GM21423 (cell line): Measurements from ENCODE around the gene CIB4.

Experiments used
- ATAC-seq: cut with Tn5 transposase; IDR thresholded peaks from one replicate; pipeline ENCODE4 v1.9.1; 2021; ENCODE audit warnings: mild to moderate bottlenecking, moderate library complexity; ENCODE audit not compliant: unreplicated experiment

Gene CIB4

DNA sequence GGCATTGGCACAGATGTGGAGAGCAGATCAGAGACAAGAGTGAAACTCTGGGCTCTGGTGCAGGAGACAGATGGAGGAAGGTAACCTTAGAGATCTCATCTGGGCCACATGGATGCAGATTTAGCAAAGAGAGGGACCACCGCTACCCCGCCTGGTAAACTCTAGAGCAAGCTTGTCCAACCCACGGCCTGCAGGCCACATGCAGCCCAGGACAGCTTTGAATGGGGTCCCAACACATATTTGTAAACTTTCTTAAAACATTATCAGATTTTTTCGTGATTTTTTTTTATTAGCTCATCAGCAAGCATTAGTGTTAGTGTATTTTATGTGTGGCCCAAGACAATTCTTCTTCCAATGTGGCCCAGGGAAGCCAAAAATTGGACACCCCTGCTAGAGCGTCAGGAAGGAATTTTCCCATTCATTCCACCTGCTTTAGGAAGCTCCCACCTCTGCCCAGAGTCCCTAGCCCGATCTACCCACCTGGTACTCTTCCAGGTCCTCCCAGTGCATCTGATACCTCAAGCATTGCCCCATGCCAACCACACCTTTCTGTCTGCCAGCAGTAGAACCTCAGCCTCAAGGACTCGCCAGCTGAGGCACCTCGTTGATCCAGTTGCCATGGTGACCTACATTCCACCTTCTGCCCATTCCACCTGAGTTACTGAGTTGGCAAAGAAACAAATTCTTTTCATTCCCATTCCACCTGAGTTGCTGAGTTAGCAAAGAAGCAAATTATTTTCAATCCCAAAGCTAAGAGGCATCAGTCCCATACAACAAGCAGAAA is at the start of gene CIB4:
TSS of gene CIB4 (minus strand) at position 586 of the 784 bp plus-strand sequence. CDS start at position 534, 52 bp downstream.
- ATAC-seq = no peak

DNA sequence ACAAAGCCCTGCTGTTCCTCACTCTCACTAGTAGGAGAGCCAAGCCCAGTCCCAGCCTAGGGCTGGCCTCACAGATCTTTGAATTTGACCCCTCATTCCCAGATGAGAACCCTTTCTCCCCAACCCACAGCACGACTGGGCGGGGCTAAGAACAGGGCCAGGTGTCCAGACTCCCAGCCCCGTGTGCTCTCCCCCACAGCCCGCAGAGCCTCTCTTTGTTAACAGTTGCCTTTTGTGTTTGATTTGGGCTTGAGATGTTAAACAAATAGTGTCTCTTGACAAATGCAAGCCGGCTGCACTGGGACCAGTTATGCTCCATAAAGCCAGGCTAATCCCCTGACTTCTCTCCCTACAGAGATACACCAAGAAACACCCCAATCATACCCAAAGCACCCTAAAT is 46.6 kb upstream of the CIB4 start:
- no peak for ATAC-seq

- no peak for ATAC-seq
Measured at GRCh38 chr2:26687328-26687727, 46.2 kb upstream of the CIB4 start.

DNA sequence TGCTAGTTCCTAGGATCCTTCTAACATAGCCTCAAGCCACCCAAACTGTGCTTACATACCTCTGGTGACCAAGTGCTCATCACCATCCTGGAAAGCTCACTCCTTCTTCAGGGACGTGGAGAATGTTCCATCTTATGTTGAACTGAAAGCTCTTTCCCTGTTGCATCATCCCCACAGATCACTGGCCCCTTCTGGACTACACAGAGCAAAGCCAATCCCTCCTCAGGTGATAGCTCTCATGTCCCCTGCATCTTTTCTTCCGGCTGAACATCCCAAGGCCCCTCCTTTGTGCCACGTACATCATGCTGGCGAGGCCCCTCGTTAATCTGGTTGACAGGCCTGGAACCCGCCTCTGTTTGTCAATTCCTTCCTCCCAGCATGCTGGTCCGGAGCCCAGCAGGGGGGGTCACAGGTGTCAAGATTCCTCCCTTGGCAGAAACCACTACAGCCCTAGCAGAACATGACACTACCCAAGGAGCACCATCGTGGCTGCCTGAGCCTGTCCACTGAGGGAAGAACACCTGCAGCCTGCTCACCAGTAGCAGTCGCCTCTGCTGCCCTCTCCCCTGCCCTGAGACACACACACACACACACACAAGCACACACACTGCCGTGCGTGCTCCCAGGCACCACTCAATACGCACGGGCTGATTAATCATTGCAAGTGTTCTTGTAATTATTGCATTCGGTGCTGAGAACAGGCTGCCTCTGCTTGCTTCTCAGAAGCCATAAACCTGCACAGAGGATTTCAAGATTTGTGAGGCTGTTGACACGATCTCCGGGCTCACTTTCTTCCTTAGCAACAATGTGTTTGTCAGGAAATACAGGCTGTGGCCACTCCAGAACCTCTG is 45.0 kb upstream of the CIB4 start:
- no peak for ATAC-seq

DNA sequence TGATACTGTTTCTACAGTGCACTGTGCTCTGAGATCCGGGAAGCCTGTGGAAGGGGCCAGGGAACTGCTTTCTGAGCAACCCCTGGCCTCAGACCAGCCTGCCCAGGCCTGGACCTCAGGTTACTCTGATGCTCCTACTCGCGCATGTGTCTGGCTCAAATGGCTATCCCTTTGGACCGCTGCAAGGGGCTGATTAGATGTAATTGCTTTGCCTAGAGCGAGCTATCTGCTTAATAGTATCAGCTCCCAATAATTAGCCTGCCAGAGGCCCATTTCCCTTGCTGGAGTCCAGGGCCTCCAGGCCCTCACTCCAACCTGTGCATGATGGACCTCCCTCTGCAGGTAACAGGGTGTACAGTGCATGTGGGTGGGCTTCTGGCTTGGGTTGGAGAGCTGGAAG is 44.2 kb upstream of the CIB4 start:
- no peak for ATAC-seq

- no peak for ATAC-seq
Measured at GRCh38 chr2:26683583-26683982, 42.4 kb upstream of the CIB4 start.

DNA sequence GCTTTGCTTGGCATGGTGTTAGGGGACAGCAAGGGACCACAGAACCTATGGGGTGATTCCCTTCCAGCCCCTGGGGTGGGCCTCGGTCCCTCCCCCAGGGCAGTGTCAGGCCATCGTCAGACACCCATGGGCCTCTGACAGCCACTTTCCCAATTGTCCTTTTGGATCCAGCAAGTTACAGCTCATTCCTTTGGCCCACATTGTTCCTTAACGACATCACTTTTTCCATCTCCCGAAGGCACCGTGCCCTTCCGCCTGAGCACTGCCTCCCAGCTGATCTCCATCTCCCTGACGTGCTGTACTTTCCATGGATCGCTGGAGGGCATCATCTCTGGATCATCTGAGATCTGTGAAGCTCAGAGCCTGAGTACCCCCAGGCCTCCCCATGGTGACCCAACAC is 41.0 kb upstream of the CIB4 start:
- ATAC-seq = no peak

DNA sequence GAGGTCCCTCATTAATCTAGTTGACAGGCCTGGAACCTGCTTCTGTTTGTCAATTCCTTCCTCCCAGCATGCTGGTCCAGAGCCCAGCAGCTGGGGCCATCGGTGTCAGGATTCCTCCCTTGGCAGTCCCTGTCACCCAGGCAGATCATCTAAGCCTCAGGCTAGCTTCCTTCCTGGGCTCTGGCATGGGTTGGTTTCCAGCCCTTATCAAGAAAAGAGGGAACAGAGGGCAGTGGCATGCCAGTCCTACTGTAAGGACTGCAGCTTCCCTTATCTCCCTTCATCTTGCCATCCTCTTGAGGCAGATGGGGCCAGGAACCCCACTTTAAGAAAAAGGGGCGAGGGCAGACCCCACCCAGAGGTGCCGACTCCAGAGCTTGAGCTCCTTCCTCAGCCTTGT is 40.5 kb upstream of the CIB4 start:
- no peak for ATAC-seq

DNA sequence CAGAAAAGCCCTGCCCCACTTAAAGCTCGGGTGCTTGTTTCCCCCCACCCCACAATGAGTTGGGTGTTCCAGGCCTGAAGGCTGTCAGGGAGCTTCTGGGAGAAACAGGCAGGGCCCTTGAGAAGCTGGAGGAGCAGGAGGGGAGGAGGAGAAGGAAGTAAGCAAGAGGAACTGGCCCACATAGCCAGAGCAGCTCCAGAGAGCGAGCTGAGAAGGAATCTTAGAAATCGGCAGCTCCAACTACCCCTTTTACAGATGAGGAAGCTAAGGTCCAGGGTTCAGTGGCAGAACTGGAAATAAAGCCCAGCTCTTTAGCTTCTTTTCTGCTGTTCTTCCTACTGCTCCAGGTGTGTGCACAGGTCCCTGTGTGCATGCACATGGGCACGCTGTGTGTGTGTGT is 38.7 kb upstream of the CIB4 start:
- ATAC-seq = no peak

DNA sequence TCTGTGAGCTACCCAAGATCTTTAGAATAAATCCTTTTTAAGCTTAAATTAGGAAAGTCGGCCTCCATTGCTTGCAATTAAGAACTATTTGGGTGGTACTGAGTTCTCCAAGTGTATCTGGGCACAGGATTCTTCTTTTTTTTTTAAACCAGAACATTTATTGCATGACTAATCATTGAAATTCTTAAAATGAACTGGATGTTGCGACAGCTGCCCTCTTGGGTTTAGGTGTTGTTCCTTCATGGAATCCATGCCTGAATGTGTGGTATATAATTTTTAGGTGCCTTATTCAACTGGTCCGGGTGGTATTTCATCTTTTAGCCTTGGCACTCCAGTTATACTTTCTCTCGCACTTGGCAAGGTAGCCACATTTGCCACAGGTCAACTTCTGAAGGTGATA is 36.9 kb upstream of the CIB4 start:
- ATAC-seq = no peak

GRCh38 chr2:26675651-26676255 is 34.6 kb upstream of the CIB4 start:
- no peak for ATAC-seq

GRCh38 chr2:26674771-26675170 is 33.6 kb upstream of the CIB4 start:
- no peak for ATAC-seq

DNA sequence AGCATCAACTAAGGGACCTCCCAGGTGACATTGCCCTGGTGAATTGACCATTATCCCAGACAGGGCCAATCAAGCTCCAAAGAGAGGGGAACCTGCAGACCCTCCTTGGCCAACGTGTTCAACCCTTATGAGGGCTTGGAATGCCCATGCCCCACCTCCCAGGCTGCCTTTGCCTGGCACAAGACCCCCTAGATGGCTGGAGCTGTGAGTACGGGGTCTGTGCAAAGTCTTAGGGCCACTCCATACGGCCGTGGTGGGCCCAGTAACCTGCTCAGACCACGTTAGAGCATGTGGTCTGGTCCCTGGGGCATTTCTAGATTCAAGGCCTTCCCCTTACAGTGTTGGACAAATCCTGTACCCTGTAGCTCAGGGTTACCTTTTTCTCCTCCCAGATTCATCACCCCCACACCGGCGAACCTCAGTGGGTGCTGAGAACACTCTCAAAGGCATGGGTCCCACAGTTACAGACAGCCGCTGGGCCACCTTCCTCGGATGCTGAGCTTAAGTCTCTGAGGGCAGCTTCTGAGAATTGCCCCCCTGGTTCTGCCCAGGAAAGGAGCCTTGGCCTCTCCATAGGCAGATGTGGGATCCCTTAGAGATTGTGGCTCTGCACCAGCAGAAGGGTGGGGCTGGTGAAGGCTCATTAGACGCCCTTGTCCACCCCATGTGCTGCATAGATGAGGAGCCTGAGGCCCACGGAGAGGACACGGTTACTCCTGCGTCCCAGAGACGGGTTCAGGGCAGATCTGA is 33.0 kb upstream of the CIB4 start:
- no peak for ATAC-seq

DNA sequence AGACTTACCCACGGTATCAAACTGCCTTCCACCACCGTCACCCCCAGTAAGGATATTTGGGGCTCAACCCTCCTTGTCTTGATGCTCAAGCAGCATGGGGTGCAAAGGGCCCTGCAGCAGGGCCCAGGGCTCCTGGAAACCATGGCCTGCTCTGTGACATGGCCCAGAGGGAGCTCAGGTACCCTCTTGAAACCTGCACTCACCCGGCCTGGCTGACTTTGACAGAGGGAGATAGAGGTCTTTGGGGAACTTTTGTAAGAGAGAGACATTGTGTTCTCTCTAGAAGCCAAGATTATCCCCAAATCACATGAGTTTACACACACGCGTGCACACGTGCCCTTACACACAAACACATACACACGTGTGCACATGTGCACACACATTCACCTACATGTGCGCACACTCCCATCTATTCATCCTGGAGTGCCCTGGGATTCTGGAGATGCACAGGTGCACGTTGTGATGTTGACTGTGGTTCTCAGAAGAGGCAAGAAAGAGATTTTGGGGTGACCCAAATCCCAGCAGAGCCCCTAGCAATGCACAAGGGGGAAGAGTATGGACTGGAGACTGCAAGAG is 31.7 kb upstream of the CIB4 start:
- ATAC-seq = no peak

GRCh38 chr2:26672112-26672817 is 31.1 kb upstream of the CIB4 start:
- ATAC-seq = no peak

DNA sequence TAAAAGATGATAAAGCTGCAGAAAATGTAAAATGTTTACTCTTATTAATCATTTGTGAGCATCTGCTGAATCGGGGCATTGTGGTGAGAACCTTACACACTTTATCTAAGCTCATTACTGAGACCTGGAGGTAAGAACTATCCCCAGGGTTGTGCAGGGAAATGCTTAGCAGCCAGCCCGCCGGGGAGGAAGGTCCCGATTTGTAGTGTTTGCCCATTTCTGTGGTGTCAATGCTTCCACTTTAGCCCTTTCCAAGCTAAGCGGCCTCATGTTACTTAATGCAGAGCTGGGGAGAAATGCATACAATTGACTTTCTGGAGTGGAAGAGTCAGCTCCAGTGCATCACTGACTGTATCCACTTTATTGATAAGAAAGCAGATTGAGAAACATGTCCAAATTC is 30.5 kb upstream of the CIB4 start:
- no peak for ATAC-seq

- ATAC-seq = no peak
Measured at GRCh38 chr2:26670931-26671460, 29.8 kb upstream of the CIB4 start.

- no peak for ATAC-seq
Measured at GRCh38 chr2:26670171-26670570, 29.0 kb upstream of the CIB4 start.

DNA sequence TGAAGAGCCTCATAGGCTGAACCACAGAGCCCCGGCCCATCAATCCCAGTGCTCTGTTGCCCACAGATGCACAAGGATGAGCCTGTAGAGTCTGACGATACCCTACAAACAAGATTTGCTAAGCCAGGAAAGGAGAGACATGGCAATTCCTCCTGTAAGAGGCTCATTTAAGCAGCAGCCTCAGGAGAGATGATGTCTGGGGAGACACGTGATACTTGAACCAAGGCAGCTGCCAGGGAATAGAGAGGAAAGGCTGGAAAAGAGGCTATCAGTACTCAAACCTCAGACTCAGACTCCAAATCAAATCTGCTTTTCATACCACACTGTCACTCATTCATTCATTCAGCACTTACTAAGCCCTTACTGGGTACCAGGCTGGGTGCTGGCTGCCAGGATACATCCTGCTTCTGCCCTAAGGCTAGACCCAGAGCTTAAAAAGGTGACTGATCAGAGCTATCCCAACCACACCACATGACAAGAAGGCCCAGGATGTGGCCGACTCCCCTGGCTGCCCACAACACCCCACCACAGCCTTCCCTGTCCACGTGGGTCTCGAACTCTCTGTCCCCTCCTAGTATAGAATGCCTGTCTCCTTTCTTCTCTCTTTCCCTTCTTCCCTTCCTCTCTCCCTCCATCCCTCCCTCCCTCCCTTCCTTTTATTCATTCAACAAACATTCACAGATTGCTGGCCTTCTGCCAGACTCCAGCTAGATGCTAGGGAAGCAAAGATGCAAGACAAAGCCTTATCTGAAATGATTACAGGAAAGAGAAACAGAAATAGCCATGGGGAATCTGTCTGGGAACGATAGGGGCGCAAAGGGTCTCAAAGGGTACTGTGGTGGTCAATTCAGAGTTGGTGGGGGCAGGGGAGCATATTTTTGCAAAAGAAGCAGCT is 27.9 kb upstream of the CIB4 start:
- ATAC-seq = no peak
